Liver (tissue), 9 donors: Measurements from ENCODE around the gene DIS3L2. TPM values are rescaled to one million over a fixed set of nuclear protein-coding genes. Genes with fewer than 3 reads are reported as not detected.

ENCODE experiments used
- DNase-seq: peaks from one replicate; pipeline ENCODE4 v3.0.0-alpha.2; 2017; ENCODE audit warnings: low spot score
- H3K27ac ChIP-seq, 2 donors: one replicate each; pipeline ENCODE4 v1.7.0; 2013; ENCODE audit warnings: inconsistent platforms in 2 of 2, low read length in 2 of 2, control low read depth in 1 of 2, low read depth in 1 of 2, mild to moderate bottlenecking in 1 of 2
- H3K27me3 ChIP-seq, 4 donors: one replicate each; pipeline versions ENCODE4 v1.6.1 to v1.7.0; 2013; ENCODE audit warnings: low read length in 3 of 4, inconsistent platforms in 1 of 4, mild to moderate bottlenecking in 1 of 4, moderate library complexity in 1 of 4; ENCODE audit not compliant: control insufficient read depth in 4 of 4, insufficient read depth in 4 of 4
- H3K36me3 ChIP-seq, 4 donors: one replicate each; pipeline versions ENCODE4 v1.6.1 to v1.7.0; 2013; ENCODE audit warnings: low read length in 3 of 4, mild to moderate bottlenecking in 3 of 4, low read depth in 1 of 4, moderate library complexity in 1 of 4; ENCODE audit not compliant: control insufficient read depth in 4 of 4, insufficient read depth in 3 of 4
- H3K4me1 ChIP-seq, 4 donors: one replicate each; pipeline versions ENCODE4 v1.6.1 to v1.7.0; 2013; ENCODE audit warnings: low read length in 3 of 4, mild to moderate bottlenecking in 3 of 4, moderate library complexity in 1 of 4; ENCODE audit not compliant: control insufficient read depth in 4 of 4, insufficient read depth in 4 of 4
- H3K4me3 ChIP-seq, 3 donors: one replicate each; pipeline versions ENCODE4 v1.6.1 to v1.7.0; 2013; ENCODE audit warnings: low read length in 3 of 3, control low read depth in 1 of 3, low read depth in 1 of 3, mild to moderate bottlenecking in 1 of 3
- H3K9ac ChIP-seq, 2 donors: one replicate each; pipeline ENCODE4 v1.7.0; 2013; ENCODE audit warnings: low read length in 2 of 2, mild to moderate bottlenecking in 2 of 2, moderate library complexity in 2 of 2, control low read depth in 1 of 2, low read depth in 1 of 2
- H3K9me3 ChIP-seq, 4 donors: one replicate each; pipeline versions ENCODE4 v1.6.1 to v1.7.0; 2013; ENCODE audit warnings: low read length in 3 of 4; ENCODE audit not compliant: control insufficient read depth in 4 of 4
- ATF3 ChIP-seq: IDR thresholded peaks from 2 replicates; pipeline ENCODE4 v1.6.1; 2016; ENCODE audit warnings: antibody characterized with exemption
- CTCF ChIP-seq: fragments of 150-350 bp; IDR thresholded peaks from 2 replicates; pipeline ENCODE4 v1.5.1; 2017; ENCODE audit warnings: improper control_type of control experiment, low read depth, low read length; ENCODE audit not compliant: missing input control
- EGR1 ChIP-seq, 2 donors: IDR thresholded peaks; 2 replicates each; pipeline ENCODE4 v1.6.1; 2016 to 2018; ENCODE audit warnings: antibody characterized with exemption in 2 of 2, low read depth in 2 of 2
- FOXA1 ChIP-seq: IDR thresholded peaks from 2 replicates; pipeline ENCODE4 v1.6.1; 2016; ENCODE audit warnings: antibody characterized with exemption
- FOXA2 ChIP-seq: IDR thresholded peaks from 2 replicates; pipeline ENCODE4 v1.6.1; 2016; ENCODE audit warnings: antibody characterized with exemption
- GABPA ChIP-seq, 2 donors: IDR thresholded peaks in 1 of 2; conservative IDR thresholded peaks in 1 of 2; 2 replicates each; pipeline ENCODE4 v1.6.1; 2016; ENCODE audit warnings: antibody characterized with exemption in 2 of 2, mild to moderate bottlenecking in 1 of 2, moderate library complexity in 1 of 2
- HNF4A ChIP-seq, 2 donors: conservative IDR thresholded peaks; 2 replicates each; pipeline ENCODE4 v1.6.1; 2016; ENCODE audit warnings: antibody characterized with exemption in 2 of 2, mild to moderate bottlenecking in 2 of 2
- HNF4G ChIP-seq: IDR thresholded peaks from 2 replicates; pipeline ENCODE4 v1.6.1; 2016; ENCODE audit warnings: antibody characterized with exemption
- JUND ChIP-seq, 2 donors: IDR thresholded peaks; 2 replicates each; pipeline ENCODE4 v1.6.1; 2016; ENCODE audit warnings: antibody characterized with exemption in 2 of 2
- MAX ChIP-seq: IDR thresholded peaks from 2 replicates; pipeline ENCODE4 v1.6.1; 2016; ENCODE audit warnings: antibody characterized with exemption
- NR2F2 ChIP-seq: IDR thresholded peaks from 2 replicates; pipeline ENCODE4 v1.6.1; 2016; ENCODE audit warnings: antibody characterized with exemption
- RAD21 ChIP-seq, 2 donors: IDR thresholded peaks; 2 replicates each; pipeline ENCODE4 v1.6.1; 2016; ENCODE audit warnings: antibody characterized with exemption in 2 of 2, mild to moderate bottlenecking in 2 of 2
- SP1 ChIP-seq: IDR thresholded peaks from 2 replicates; pipeline ENCODE4 v1.6.1; 2018; ENCODE audit warnings: antibody characterized with exemption, mild to moderate bottlenecking
- TAF1 ChIP-seq: conservative IDR thresholded peaks from 2 replicates; pipeline ENCODE4 v1.6.1; 2016; ENCODE audit warnings: antibody characterized with exemption, mild to moderate bottlenecking
- YY1 ChIP-seq: IDR thresholded peaks from 2 replicates; pipeline ENCODE4 v1.6.1; 2016; ENCODE audit warnings: antibody characterized with exemption, mild to moderate bottlenecking
- ZBTB33 ChIP-seq: IDR thresholded peaks from 2 replicates; pipeline ENCODE4 v1.6.1; 2016; ENCODE audit warnings: antibody characterized with exemption
- WGBS: extraction: QIAGEN DNeasy Blood & Tissue Kit; methylation state at CpG from one replicate; pipeline ENCODE4 v1.1.7; 2013; 5-methylcytosine and 5-hydroxymethylcytosine counted together
- polyA plus RNA-seq, 2 donors: library from polyadenylated mRNA; stranded (reverse) in 1 of 2; unstranded in 1 of 2; fragments of 200-250 nt in 1 of 2; fragments of >200 nt in 1 of 2; fragmentation: Nextera tagmentation in 1 of 2; extraction: Ambion mirVana in 1 of 2; gene quantifications; one replicate each; pipeline versions ENCODE4 v1.2.1 to v1.2.3, GENCODE V29; 2013 to 2015
- total RNA-seq, 2 donors: library from RNA; depleted of rRNA; stranded (reverse); fragments of >200 nt; gene quantifications; one replicate each; pipeline ENCODE4 v1.2.3, GENCODE V29; 2014
- donor health status: healthy.
- donor health status: healthy.
- donor health status: healthy.
- donor health status: healthy.
- donor health status: healthy.

Gene DIS3L2
- total and polyA plus RNA-seq, 4 donors = 5.7 to 21.5 (median 8.8) TPM

- Histone ChIP-seq H3K36me3 (no peaks in the 10 kb centered on the region), H3K9ac (peak overlapping the region; percentile 11 to 63), H3K4me1 (peaks cover 2 to 21% (median 12%) of the 10 kb centered on the region in 4 donors), H3K27ac (peak overlapping the region; percentile 61 to 79), H3K4me3 (peak overlapping the region; percentile 90 to 91 (median 91)), H3K27me3 (peaks cover 0 to 3% (median 0%) of the 10 kb centered on the region in 4 donors), H3K9me3 (no peaks in the 10 kb centered on the region)
- 58% methylated on average over 18 of the region's 18 CpGs for WGBS
- TF ChIP-seq GABPA (IDR thresholded peaks at IDR 0.05 in 1 of 2, conservative IDR thresholded peaks at IDR 0.05 in 1 of 2) (no peak), TAF1 (no peak), RAD21 (IDR thresholded peaks at IDR 0.05) (no peak), HNF4G (no peak), NR2F2 (no peak), MAX (no peak), ATF3 (no peak), SP1 (no peak), JUND (IDR thresholded peaks at IDR 0.05) (no peak), YY1 (no peak), CTCF (no peak), HNF4A (conservative IDR thresholded peaks at IDR 0.05) (no peak)
- DNase-seq = no peak
These were observed 634 bp upstream of the DIS3L2 start for GRCh38 chr2:231960810-231961348.

- Histone ChIP-seq H3K9ac (no peak overlapping the region), H3K4me1 (peaks cover 0 to 21% (median 12%) of the 10 kb centered on the region in 4 donors), H3K27me3 (no peaks in the 10 kb centered on the region), H3K4me3 (no peak overlapping the region), H3K27ac (no peak overlapping the region), H3K9me3 (no peaks in the 10 kb centered on the region), H3K36me3 (no peaks in the 10 kb centered on the region)
- 66% methylated on average over 1 of the region's 1 CpG for WGBS
- DNase-seq = no peak
- TF ChIP-seq CTCF (no peak), JUND (IDR thresholded peaks at IDR 0.05) (no peak), RAD21 (IDR thresholded peaks at IDR 0.05) (no peak), ATF3 (no peak), NR2F2 (no peak), HNF4A (conservative IDR thresholded peaks at IDR 0.05) (no peak), ZBTB33 (no peak), HNF4G (no peak), FOXA1 (no peak), FOXA2 (no peak), EGR1 (IDR thresholded peaks at IDR 0.05; ENCODE audit: low read depth in 2 of 2) (no peak)
These were observed 3.6 kb downstream of the DIS3L2 start for GRCh38 chr2:231965102-231965501.
